CD14-positive monocyte (primary cell): ENCODE measurements around the gene RMI2. TPM values are rescaled to one million over a fixed set of nuclear protein-coding genes. Genes with fewer than 3 reads are reported as not detected.

Experiments used
- DNase-seq, 3 donors: peaks; one replicate each; pipeline ENCODE4 v3.0.0-alpha.2; 2011 to 2022
- H2AFZ ChIP-seq: 2 replicates; pipeline ENCODE4 v1.6.0; 2012; ENCODE audit warnings: mild to moderate bottlenecking, low read depth, low read length, inconsistent platforms; ENCODE audit not compliant: insufficient read depth, poor library complexity, severe bottlenecking
- H3K27ac ChIP-seq, 2 donors: 1 replicate in 1 of 2; 2 replicates in 1 of 2; pipeline ENCODE4 v1.5.1; 2012 to 2013; ENCODE audit warnings: low read length in 2 of 2, control low read depth in 1 of 2, inconsistent platforms in 1 of 2, low read depth in 1 of 2, mild to moderate bottlenecking in 1 of 2
- H3K27me3 ChIP-seq, 2 donors: one replicate each; pipeline versions ENCODE4 v1.6.0 to v1.6.1; 2011 to 2013; ENCODE audit warnings: low read length in 2 of 2; ENCODE audit not compliant: control insufficient read depth in 2 of 2, insufficient read depth in 2 of 2
- H3K36me3 ChIP-seq, 2 donors: replicated peaks in 1 of 2; 1 replicate in 1 of 2; 2 replicates in 1 of 2; pipeline versions ENCODE4 v1.5.1 to v1.6.1; 2012 to 2013; ENCODE audit warnings: low read length in 2 of 2, control low read depth in 1 of 2, inconsistent platforms in 1 of 2, mild to moderate bottlenecking in 1 of 2; ENCODE audit not compliant: insufficient read depth in 2 of 2, control insufficient read depth in 1 of 2
- H3K4me1 ChIP-seq, 2 donors: 1 replicate in 1 of 2; 2 replicates in 1 of 2; pipeline versions ENCODE4 v1.5.1 to v1.6.1; 2012 to 2013; ENCODE audit warnings: low read length in 2 of 2, control low read depth in 1 of 2, inconsistent platforms in 1 of 2, mild to moderate bottlenecking in 1 of 2, moderate library complexity in 1 of 2; ENCODE audit not compliant: insufficient read depth in 2 of 2, control insufficient read depth in 1 of 2
- H3K4me2 ChIP-seq: replicated peaks from 2 replicates; pipeline ENCODE3; 2012; ENCODE audit warnings: low read length, moderate library complexity, mild to moderate bottlenecking; ENCODE audit not compliant: poor library complexity, severe bottlenecking; ENCODE audit errors: extremely low read depth
- H3K4me3 ChIP-seq, 3 experiments: fragments of 200-600 bp in 1 of 3; sonication (generic) in 1 of 3; replicated peaks in 1 of 3; 1 replicate in 2 of 3; 2 replicates in 1 of 3; pipeline ENCODE4 v1.5.1; 2011 to 2013; ENCODE audit warnings: low read length in 3 of 3, mild to moderate bottlenecking in 3 of 3, control low read depth in 2 of 3, low read depth in 2 of 3, inconsistent platforms in 1 of 3, moderate library complexity in 1 of 3
- H3K79me2 ChIP-seq: 2 replicates; pipeline ENCODE4 v1.6.0; 2012; ENCODE audit warnings: mild to moderate bottlenecking, control low read depth, inconsistent platforms, low read length, moderate library complexity; ENCODE audit not compliant: insufficient read depth
- H3K9ac ChIP-seq: 2 replicates; pipeline ENCODE4 v1.6.0; 2017; ENCODE audit warnings: low read length, mild to moderate bottlenecking; ENCODE audit not compliant: insufficient read depth, poor library complexity, severe bottlenecking
- H3K9me3 ChIP-seq, 2 donors: replicated peaks in 1 of 2; 1 replicate in 1 of 2; 2 replicates in 1 of 2; pipeline versions ENCODE4 v1.5.1 to v1.6.1; 2012 to 2013; ENCODE audit warnings: low read length in 2 of 2, control low read depth in 1 of 2; ENCODE audit not compliant: control insufficient read depth in 1 of 2, insufficient read depth in 1 of 2
- H4K20me1 ChIP-seq: 2 replicates; pipeline ENCODE4 v1.6.0; 2012; ENCODE audit warnings: mild to moderate bottlenecking, low read length, control low read depth, moderate library complexity; ENCODE audit not compliant: insufficient read depth
- H3K27ac Mint-ChIP-seq, 7 donors: one replicate each; pipeline ENCODE4 v1.8.0; 2020; ENCODE audit warnings: mild to moderate bottlenecking in 7 of 7, mixed read lengths in 7 of 7, moderate library complexity in 6 of 7, inconsistent platforms in 2 of 7
- H3K27me3 Mint-ChIP-seq, 3 donors: one replicate each; pipeline ENCODE4 v1.8.0; 2021 to 2022; ENCODE audit warnings: low read depth in 3 of 3, mild to moderate bottlenecking in 3 of 3, mixed read lengths in 3 of 3, moderate library complexity in 3 of 3, inconsistent platforms in 1 of 3
- H3K36me3 Mint-ChIP-seq, 2 donors: one replicate each; pipeline ENCODE4 v1.8.0; 2020; ENCODE audit warnings: mixed read lengths in 2 of 2, inconsistent platforms in 1 of 2, mild to moderate bottlenecking in 1 of 2
- H3K4me1 Mint-ChIP-seq: one replicate; pipeline ENCODE4 v1.8.0; 2020; ENCODE audit warnings: mild to moderate bottlenecking, mixed read lengths
- H3K4me3 Mint-ChIP-seq, 2 donors: one replicate each; pipeline ENCODE4 v1.8.0; 2020; ENCODE audit warnings: mild to moderate bottlenecking in 2 of 2, mixed read lengths in 2 of 2, moderate library complexity in 1 of 2
- H3K9me3 Mint-ChIP-seq, 7 donors: one replicate each; pipeline ENCODE4 v1.8.0; 2020 to 2022; ENCODE audit warnings: mixed read lengths in 7 of 7, mild to moderate bottlenecking in 6 of 7, moderate library complexity in 6 of 7, inconsistent platforms in 2 of 7
- WGBS: methylation state at CpG from one replicate; pipeline ENCODE4 v1.1.5; 2013; ENCODE audit warnings: missing lambda C conversion rate; ENCODE audit not compliant: insufficient coverage; 5-methylcytosine and 5-hydroxymethylcytosine counted together
- intact Hi-C, 2 donors: fragments of 100-400 bp; cut with micrococcal nuclease; formaldehyde crosslinking; loops; one replicate each; pipeline versions ENCODE4 v1.15.0 to v1.15.1; 2023
- polyA plus RNA-seq, 3 donors: library from polyadenylated mRNA; depleted of rRNA in 1 of 3; unstranded in 2 of 3; stranded (reverse) in 1 of 3; fragments of 300-500 nt in 2 of 3; fragments of >200 nt in 1 of 3; fragmentation: Illumina TruSeq in 2 of 3; gene quantifications; 1 replicate in 2 of 3; 2 replicates in 1 of 3; pipeline ENCODE4 v1.2.3, GENCODE V29; 2012 to 2021
- TF ChIP-seq, protein P1 (sequence below): fragments of 200-600 bp; IDR thresholded peaks from one replicate; pipeline ENCODE4 v1.8.0; 2022; ENCODE audit warnings: antibody characterized with exemption, mild to moderate bottlenecking

RMI2 gene
- polyA plus RNA-seq, 3 donors = 0.17 to 0.24 (median 0.23) TPM

- Histone ChIP-seq H3K4me3 (no peak overlapping the region), H4K20me1 (no peaks in the 10 kb centered on the region), H3K9me3 (no peaks in the 10 kb centered on the region), H3K4me1 (peaks cover 42 to 50% of the 10 kb centered on the region in 2 donors), H3K9ac (no peak overlapping the region), H3K4me2 (no peak overlapping the region), H3K79me2 (no peaks in the 10 kb centered on the region), H3K36me3 (no peaks in the 10 kb centered on the region), H3K27me3 (peaks cover 0 to 3% of the 10 kb centered on the region in 2 donors), H2AFZ (no peak overlapping the region), H3K27ac (no peak overlapping the region)
- DNase-seq = no peak
- Mint-ChIP-seq H3K9me3 (peaks cover 0 to 6% (median 3%) of the 10 kb centered on the region in 7 donors), H3K27ac (peak overlapping the region in 2 of 7 donors; percentile 33 to 69), H3K4me1 (peaks cover 52% of the 10 kb centered on the region), H3K4me3 (peak overlapping the region in 1 of 2 donors; percentile 31), H3K27me3 (peaks cover 18 to 48% (median 20%) of the 10 kb centered on the region in 3 donors), H3K36me3 (peaks cover 5 to 13% of the 10 kb centered on the region in 2 donors)
- WGBS = 97% methylated on average over 9 of the region's 9 CpGs
- intact Hi-C loops = no loop called here
- TF ChIP-seq, protein P1, sequence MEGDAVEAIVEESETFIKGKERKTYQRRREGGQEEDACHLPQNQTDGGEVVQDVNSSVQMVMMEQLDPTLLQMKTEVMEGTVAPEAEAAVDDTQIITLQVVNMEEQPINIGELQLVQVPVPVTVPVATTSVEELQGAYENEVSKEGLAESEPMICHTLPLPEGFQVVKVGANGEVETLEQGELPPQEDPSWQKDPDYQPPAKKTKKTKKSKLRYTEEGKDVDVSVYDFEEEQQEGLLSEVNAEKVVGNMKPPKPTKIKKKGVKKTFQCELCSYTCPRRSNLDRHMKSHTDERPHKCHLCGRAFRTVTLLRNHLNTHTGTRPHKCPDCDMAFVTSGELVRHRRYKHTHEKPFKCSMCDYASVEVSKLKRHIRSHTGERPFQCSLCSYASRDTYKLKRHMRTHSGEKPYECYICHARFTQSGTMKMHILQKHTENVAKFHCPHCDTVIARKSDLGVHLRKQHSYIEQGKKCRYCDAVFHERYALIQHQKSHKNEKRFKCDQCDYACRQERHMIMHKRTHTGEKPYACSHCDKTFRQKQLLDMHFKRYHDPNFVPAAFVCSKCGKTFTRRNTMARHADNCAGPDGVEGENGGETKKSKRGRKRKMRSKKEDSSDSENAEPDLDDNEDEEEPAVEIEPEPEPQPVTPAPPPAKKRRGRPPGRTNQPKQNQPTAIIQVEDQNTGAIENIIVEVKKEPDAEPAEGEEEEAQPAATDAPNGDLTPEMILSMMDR = no peak
These were observed 18.5 kb upstream of the RMI2 start for GRCh38 chr16:11326737-11327276.

DNA sequence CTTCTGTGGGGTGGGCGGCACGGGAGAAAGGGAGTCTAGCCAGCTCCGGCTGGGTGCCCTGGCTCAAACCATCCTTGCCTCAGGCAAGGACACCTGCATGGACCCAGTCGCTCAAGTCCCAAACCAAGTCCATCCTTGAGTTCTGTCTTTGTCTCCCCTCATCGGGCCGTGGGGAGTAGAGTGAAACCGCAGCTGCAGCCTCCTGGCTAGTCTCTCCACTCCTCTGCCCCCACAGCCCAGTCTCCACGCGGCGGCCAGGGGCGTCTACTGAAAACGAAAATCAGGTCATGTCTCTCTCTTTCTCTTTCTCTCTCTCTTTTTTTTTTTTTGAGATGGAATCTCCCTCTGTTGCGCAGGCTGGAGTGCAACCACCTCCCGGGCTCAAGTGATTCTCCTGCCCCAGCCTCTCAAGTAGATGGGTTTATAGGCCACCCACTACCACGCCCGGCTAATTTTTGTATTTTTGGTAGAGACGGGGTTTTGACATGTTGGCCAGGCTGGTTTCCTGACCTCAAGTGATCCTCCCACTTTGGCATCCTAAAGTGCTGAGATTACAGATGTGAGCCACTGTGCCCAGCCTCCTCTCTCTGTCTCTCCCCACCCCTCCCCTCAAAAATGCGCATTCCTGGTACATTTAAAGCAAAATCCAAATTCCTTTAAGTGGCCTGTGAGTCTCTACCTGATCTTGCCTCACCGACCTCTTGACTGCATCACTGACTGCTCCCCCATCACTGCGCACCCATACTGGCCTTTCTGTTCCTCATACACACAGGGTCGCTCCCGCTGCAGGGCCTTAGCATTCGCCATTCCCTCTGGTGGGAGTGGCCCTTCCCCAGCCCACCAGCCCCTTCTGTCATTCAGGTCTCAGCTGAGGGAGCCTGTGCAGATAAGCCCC is 17.7 kb upstream of the RMI2 start:
- DNase-seq = no peak
- no peak overlapping the region for H3K27ac ChIP-seq
- H3K36me3 Mint-ChIP-seq = peaks cover 5 to 13% of the 10 kb centered on the region in 2 donors
- peak overlapping the region in 5 of 7 donors; percentile 6 to 84 (median 71) for H3K27ac Mint-ChIP-seq
- H3K4me3 Mint-ChIP-seq = peak overlapping the region; percentile 45 to 90
- H3K36me3 ChIP-seq = no peaks in the 10 kb centered on the region
- TF ChIP-seq, protein P1 = no peak
- intact Hi-C loops = no loop called here
- H3K9ac ChIP-seq = no peak overlapping the region
- peaks cover 0 to 7% (median 3%) of the 10 kb centered on the region in 7 donors for H3K9me3 Mint-ChIP-seq
- H3K79me2 ChIP-seq = no peaks in the 10 kb centered on the region
- H3K27me3 ChIP-seq = peaks cover 0 to 3% of the 10 kb centered on the region in 2 donors
- 93% methylated on average over 16 of the region's 23 CpGs for WGBS
- no peak overlapping the region for H3K4me3 ChIP-seq
- peaks cover 52% of the 10 kb centered on the region for H3K4me1 Mint-ChIP-seq
- no peaks in the 10 kb centered on the region for H3K9me3 ChIP-seq
- H3K4me1 ChIP-seq = peaks cover 42 to 50% of the 10 kb centered on the region in 2 donors
- no peak overlapping the region for H3K4me2 ChIP-seq
- H4K20me1 ChIP-seq = no peaks in the 10 kb centered on the region
- H2AFZ ChIP-seq = no peak overlapping the region
- H3K27me3 Mint-ChIP-seq = peaks cover 20 to 54% (median 24%) of the 10 kb centered on the region in 3 donors
